WERI-Rb-1 (cell line): ENCODE results near the gene TMTC4.

ENCODE experiments used
- DNase-seq: peaks from one replicate; pipeline ENCODE4 v3.0.0-alpha.2; 2020
- H3K27ac ChIP-seq: fragments of 250-450 bp; sonication (Bioruptor Pico); 2 replicates; pipeline ENCODE4 v1.5.1; 2020; ENCODE audit warnings: mild to moderate bottlenecking, moderate library complexity
- H3K27me3 ChIP-seq: fragments of 250-450 bp; sonication (Bioruptor Pico); 2 replicates; pipeline ENCODE4 v1.5.1; 2021; ENCODE audit warnings: mild to moderate bottlenecking, low read depth, moderate library complexity; ENCODE audit not compliant: insufficient read depth, severe bottlenecking
- H3K36me3 ChIP-seq: fragments of 250-450 bp; sonication (Bioruptor Pico); 2 replicates; pipeline ENCODE4 v1.5.1; 2020; ENCODE audit warnings: mild to moderate bottlenecking, moderate library complexity
- H3K4me3 ChIP-seq: 2 replicates; pipeline ENCODE4 v1.5.1; 2011; ENCODE audit warnings: low read depth, mild to moderate bottlenecking, control low read depth, low read length
- H3K9me3 ChIP-seq: fragments of 250-450 bp; sonication (Bioruptor Pico); 2 replicates; pipeline ENCODE4 v1.5.1; 2021; ENCODE audit warnings: mild to moderate bottlenecking, moderate library complexity; ENCODE audit not compliant: severe bottlenecking
- CTCF ChIP-seq: IDR thresholded peaks from 2 replicates; pipeline ENCODE4 v1.5.1; 2011; ENCODE audit warnings: low read depth, mild to moderate bottlenecking, control low read depth, inconsistent platforms, low read length

TMTC4 gene

GRCh38 chr13:100644371-100644770, 30.2 kb downstream of the TMTC4 start:
- no peak for TF ChIP-seq CTCF
- no peak overlapping the region for H3K27ac ChIP-seq
- DNase-seq, result no peak
- H3K36me3 ChIP-seq, result peaks cover 27% of the 10 kb centered on the region
- H3K4me3 ChIP-seq, result no peak overlapping the region
- H3K27me3 ChIP-seq, result no peaks in the 10 kb centered on the region
- H3K9me3 ChIP-seq, result no peaks in the 10 kb centered on the region

- no peak overlapping the region for H3K27ac ChIP-seq
- H3K4me3 ChIP-seq, result no peak overlapping the region
- no peaks in the 10 kb centered on the region for H3K27me3 ChIP-seq
- no peak for TF ChIP-seq CTCF
- DNase-seq, result no peak
- no peaks in the 10 kb centered on the region for H3K9me3 ChIP-seq
- peaks cover 77% of the 10 kb centered on the region for H3K36me3 ChIP-seq
These were observed 36.8 kb downstream of the TMTC4 start for GRCh38 chr13:100637796-100638195.

GRCh38 chr13:100637380-100637779, 37.2 kb downstream of the TMTC4 start:
- Histone ChIP-seq H3K27me3 (no peaks in the 10 kb centered on the region), H3K27ac (no peak overlapping the region), H3K9me3 (no peaks in the 10 kb centered on the region), H3K4me3 (no peak overlapping the region), H3K36me3 (peaks cover 73% of the 10 kb centered on the region)
- no peak for DNase-seq
- no peak for TF ChIP-seq CTCF

GRCh38 chr13:100636441-100636840, 38.2 kb downstream of the TMTC4 start:
- no peak for TF ChIP-seq CTCF
- Histone ChIP-seq H3K4me3 (no peak overlapping the region), H3K36me3 (peaks cover 67% of the 10 kb centered on the region), H3K9me3 (no peaks in the 10 kb centered on the region), H3K27me3 (no peaks in the 10 kb centered on the region), H3K27ac (no peak overlapping the region)
- DNase-seq, result no peak

- Histone ChIP-seq H3K9me3 (no peaks in the 10 kb centered on the region), H3K36me3 (peaks cover 62% of the 10 kb centered on the region), H3K27me3 (no peaks in the 10 kb centered on the region), H3K4me3 (no peak overlapping the region), H3K27ac (no peak overlapping the region)
- DNase-seq, result no peak
- no peak for TF ChIP-seq CTCF
These were observed 38.6 kb downstream of the TMTC4 start for GRCh38 chr13:100636004-100636403.

GRCh38 chr13:100634696-100635095, 39.9 kb downstream of the TMTC4 start:
- TF ChIP-seq CTCF, result no peak
- Histone ChIP-seq H3K4me3 (no peak overlapping the region), H3K36me3 (peaks cover 69% of the 10 kb centered on the region), H3K9me3 (no peaks in the 10 kb centered on the region), H3K27ac (no peak overlapping the region), H3K27me3 (no peaks in the 10 kb centered on the region)
- DNase-seq, result no peak
